CD4-positive, alpha-beta T cell treated with Interleukin-17A for 4 hours (primary cell): ENCODE measurements around the gene PAXX.
"Not testable (repeated sequence)": the region's sequence is repeated elsewhere in the genome, so short reads cannot be mapped to it uniquely, and the experiment has no call there.

Source experiments
- DNase-seq: peaks from one replicate; pipeline ENCODE4 v3.0.0-alpha.2; 2020; ENCODE audit warnings: mixed read lengths

Gene PAXX

DNA sequence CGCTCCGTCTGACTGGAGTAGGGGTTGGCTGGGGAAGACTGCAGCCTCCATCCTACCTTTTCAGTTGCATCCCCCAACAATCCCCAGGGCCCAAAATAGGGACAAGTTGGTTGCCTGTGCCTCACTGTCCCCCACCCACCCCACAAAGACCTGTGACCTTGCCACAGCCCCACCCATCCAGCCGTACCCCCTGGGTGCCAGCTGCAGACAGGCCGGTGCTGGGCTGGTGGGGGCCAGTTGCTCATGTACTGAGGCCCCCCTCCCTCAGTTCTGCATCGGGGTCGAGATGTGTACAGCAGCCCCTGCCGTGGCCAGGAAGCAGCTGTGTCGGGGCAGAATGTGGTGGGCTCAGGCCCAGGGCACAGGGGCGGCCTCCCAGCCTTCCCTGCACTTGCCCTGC lies 9.1 kb upstream of the PAXX start:
- DNase-seq, result no peak

DNA sequence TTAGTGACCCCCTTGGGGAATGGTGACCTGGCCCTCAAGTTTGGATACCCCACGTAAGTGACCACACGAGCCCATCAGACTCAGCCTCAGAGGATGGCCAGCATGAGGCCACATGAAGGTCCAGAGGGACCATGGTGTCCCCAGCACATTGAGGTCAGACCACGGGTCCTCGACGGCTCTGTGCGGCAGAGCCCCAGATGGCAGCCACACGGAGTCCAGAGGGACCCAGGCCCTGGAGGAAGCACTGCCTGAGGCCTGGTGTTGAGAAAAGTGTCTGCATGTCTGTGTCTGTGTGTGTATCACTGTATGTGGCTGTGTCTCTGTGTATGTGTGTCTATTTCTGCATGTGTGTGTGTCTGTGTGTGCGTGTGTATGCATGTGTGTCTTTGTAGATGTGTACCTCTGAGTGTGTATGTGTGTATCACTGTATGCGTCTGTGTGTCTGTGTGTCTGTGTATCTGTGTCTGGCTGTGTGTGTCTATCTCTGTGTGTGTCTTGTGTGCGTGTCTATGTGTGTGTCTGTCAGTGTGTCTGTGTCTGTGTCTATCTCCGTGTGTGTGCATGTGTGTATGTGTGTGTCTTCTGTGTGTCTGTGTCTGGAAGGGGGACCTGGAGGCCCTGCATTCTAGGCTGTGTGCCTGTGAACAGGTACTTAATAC lies 8.4 kb upstream of the PAXX start:
- DNase-seq, result no peak

DNA sequence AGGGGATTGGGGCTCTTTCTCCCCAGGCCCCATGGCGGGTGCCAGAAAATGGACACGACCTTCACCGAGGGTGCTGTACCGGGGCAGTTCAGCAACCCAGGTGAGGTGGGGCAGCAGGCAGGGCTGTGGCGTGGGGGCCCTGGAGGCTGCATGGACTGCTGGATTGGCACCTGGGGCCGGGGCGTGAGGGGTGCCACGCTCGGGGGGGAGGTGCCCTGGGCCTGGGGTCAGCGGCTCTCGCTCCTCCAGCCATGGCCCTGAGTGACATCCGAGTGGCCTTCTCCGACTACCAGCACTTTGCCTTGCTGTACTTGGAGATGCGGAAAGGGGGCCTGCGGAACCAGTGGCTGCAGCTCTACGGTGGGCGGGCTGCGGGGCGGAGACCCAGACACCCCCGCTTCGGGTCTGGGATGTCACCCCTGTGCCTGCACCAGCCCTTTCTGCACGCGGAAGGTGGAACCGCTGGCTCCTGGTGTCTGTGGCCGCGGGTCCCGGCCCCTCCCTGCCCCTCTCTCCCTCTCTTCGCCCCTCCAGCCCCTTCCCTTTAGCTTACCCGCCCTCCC lies 7.7 kb upstream of the PAXX start:
- no peak for DNase-seq

DNA sequence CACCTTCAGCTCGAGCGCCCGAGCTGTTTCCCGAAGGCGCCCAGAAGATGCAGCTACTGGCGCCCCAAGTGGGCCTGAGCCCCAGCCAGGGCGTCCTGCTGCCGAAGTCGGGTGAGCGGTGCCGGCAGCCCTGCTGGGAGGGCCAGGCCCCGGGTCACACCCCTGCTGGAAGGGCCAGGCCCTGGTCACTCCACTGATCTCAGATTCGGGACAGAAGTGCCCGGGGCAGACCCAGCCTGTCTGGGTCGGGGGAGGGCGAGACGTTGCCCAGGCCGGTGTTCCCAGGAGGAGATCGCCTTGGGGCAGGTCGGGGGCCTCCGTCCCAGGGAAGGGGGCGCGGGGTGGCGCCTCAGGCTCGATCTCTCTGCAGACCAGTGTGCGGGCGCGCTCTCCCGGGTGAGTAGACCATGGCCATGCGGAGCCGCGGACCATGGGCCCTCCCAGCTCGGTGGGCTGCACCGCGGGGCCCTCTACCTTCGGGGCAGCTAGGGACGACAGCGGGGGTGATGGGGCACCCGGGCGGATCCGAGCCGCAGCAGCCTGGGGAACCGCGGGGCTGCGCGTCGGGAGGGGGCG lies 7.1 kb upstream of the PAXX start:
- DNase-seq, result no peak

DNA sequence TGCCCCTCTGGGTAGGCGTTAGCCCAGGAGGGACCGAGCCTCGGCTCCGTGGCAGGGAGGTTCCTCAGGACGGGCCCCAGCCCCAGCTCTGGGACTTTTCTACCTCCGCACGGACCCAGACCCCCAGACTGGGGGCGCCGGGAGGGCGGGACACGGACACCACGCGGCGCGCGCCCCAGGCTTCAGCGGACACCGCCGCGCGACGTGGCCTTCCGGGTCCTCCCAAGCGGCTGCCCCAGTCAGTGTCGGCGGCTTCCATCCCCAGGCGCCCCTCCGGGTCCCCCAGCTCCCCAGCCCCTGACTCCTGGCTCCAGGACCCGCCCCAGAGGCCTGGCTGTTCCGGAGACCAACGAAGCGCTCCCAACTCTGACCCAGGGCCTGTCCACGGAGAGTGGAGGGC lies 6.4 kb upstream of the PAXX start:
- no peak for DNase-seq

DNA sequence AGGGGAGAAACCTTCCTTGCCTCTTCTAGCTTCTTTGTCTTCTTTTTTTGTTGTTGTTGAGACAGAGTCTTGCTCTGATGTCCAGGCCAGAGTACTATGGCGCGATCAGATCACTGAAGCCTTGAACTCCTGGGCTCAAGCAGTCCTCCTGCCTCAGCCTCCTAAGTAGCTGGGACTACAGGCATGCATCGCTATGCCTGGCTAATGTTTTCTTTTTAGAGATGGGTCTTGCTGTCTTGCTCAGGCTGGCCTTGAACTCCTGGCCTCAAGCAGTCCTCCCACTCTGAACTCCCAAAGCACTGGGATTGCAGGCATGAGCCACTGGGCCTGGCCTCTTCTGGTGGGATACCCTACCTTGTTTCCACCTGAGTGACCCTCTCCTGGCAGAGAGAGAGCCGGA lies 3.4 kb upstream of the PAXX start:
- DNase-seq, result no peak

DNA sequence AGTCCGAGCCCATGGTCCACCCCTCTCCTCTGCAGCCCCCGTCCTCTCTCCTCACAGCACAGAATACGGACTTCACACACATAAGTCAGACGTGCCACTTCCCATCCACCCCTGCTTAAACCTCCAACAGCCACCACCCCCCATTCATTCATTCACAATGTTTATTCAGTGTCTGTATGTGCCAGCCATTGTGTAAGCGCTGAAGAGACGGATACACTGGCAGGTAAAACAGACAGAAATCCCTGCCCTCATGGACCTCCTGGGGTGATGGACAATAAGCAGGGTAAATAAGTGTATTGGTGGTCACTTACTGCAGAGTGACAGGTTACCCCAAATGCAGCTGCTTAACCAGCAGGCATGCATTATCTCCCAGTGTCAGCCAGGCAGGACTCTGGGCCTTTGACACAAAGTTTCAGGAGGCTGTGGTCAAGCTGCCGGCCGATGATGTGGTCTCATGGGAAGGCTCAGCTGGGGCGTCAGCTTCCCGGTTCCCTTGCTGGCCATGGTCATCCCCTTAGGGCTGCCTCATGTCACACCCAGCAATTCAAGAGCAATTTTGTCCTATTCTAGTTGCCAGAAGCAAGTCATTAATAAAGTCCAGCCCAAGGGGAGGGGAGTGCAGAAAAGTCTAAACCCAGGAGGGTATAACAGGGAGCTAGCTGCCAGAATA lies 1.8 kb upstream of the PAXX start:
- no peak for DNase-seq

DNA sequence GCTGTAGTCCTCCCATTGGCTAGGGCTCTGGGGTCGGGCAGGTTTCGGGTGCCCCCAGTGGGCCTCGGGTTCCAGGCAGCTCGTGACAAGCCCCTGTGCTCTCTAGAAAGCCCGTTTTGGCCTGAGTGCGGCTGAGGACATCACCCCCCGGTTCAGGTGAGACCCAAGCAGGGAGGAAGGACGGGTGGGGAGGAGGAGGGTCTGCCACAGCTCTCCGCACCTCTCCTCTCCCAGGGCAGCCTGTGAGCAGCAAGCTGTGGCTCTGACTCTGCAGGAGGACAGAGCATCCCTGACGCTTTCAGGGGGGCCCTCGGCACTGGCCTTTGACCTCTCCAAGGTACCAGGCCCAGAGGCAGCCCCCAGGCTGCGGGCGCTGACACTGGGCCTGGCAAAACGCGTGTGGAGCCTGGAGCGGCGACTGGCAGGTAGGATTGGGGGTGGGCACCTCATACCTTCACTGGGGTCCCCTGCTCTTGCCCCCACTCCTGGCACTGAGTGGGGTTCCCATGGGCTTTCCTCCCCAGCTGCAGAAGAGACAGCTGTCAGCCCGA lies 672 bp downstream of the PAXX start:
- no peak for DNase-seq

DNA sequence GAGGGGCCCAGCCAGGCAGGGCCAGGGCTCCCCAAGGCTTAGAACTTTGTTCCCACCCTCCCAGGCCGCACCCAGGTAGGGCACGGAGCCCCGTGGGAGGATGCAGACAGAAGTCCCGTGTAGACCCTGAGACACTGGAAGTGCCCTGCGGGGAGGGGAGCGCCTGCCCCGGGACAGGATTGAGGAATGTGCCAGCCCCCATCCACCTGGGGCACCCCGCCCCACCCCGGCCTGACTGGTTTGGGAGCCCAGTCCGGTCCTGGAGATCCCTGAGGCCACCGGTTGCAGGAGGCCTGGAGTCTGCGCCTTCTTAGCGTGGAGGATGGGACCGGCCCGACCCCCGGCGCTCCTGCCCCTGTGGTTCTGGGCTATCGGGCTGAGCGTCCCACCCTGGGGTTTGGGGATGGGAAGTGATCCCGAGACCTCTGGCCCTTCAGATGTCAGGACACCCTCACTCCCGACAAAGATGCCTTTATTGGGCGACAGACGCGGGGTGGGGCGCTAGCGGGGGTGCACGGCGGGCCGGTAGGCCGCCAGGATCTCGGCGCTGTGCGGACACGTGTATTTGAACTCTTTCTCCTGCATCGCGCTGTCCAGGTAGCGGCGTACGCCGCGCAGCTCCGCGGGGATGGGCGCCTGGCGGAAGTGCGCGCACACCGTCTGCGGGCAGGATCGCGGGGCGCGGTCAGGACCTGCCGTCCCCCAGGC lies 2.1 kb downstream of the PAXX start:
- no peak for DNase-seq

DNA sequence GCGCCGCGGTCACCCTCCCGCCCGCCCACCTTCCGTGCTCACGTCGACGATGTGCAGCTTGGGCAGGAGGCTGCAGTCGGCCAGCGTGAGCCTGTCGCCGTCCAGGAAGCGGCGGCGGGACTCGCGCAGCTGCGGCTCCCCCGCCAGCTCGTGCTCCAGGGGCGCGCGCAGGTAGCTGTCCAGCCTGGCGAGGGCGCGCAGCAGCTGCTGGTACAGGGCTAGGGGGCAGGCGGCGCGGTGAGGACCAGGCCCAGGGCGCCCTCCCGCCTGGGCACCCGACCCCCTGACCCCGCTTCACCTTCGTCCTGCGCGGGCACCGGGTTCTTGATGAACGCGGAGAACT lies 2.6 kb downstream of the PAXX start:
- DNase-seq, result no peak

DNA sequence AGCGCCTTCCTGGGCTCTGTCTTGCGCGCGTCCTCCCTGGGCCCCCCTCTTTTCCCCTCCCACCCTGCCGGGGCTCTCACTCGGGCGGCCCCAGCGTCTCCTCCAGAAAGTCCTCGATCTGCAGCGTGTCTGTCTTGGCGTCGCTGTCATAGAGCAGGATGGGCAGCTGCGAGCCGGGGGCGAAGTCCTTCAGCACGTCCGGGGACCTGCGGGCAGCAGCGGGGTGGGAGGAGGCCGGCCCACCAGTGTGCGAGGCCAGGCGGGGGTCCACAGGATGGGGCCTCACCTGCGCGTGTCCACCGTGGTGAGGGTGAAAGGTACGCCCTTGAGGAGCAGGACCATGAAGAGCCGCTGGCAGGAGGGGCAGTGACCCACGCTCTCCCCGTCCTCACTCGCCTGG lies 3.1 kb downstream of the PAXX start:
- no peak for DNase-seq

DNA sequence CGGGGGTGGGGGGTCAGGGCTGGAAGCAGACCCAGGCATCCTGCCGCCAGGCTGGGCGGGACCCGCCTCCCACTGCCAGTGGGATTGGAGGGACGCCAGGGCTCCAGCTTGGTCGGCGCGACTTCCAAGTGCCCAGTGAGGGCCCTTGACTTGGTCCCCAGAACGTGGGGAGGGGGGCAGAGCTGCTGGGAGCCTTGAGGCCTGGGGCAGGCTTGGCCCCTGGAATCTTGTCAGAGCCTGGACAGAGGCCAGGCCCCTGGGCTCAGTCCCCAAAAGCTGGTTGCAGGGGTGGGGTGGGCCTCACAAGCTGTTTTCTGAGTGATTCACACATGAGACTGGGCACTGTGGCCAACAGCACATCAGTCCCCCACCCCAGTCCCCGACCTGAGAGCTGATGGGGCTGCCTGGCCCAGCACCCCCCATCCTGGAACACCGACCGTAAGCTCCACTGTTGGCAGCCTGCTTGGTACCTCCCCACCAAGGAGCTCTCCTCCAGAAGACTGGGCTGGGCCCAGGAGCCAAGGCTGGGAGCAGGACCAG lies 3.6 kb downstream of the PAXX start:
- DNase-seq, result no peak

DNA sequence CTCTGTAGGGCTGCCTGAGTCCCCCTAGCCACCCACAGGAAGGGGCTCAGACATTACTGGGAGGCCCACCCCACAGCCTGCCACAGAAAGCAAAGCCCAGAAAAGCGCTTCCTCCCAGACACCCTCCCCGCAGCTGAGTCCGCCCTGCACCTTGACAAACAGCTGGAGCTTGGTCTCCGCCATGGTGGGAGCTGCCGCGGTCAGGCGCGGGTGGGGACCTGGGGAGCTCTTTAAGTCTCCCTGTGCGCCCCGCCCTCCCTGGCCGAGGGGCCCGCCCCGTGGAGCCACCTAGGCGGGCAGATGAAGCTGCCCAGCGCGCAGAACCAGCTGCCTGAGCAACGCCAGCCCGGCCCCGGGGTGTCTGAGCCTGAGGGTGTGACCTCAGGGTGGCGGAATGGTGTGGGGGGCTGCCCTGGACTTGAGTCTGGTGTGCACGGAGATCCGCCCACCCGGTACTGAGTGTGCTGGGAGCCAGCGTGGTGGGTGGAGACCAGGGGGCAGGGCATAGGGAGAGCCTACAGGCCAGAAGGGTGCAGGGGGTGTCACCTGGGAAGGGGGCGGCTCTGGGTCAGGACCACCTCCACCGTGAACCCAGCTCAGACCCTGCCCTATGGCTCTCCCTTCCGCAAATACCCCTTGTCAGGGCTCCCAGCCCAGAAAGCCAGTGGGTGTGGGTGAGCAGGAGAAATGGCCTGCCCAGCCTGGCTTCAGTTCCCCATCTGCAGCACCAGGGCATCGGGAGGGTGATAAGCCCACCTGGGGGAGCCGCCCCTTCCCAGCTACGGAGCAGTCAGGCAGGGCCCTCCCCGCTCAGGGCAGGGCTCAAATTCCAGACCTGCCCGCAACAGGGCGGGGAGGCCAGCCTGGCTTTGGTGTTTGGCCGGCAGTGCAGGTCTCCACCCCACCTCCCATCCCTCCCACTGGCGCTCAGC lies 4.4 kb downstream of the PAXX start, which contains the start of gene CLIC3:
Gene CLIC3 (minus strand): TSS at position 208 of the 932 bp plus-strand sequence. CDS start 25 bp downstream, at position 183.
- peak; percentile 69 for DNase-seq

DNA sequence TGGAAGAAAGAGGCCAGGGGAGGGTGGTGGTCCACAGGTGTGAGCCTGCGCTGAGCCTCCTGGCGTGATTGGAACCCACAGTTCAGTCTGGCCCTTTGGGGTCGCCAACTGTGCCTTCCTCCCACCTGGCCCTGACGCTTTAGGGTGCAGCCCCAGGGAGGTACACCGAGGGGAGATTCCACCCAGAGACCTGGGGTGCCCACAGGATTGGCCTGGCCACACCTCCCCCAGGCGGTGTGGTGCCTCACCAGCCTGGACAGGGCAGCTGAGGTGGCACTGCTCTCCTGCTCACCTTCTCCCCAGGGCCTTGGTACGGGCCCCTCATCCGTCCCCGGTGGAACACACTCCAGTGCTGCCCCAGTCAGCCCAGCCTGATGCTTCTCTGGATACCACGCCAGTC lies 5.1 kb downstream of the PAXX start:
- DNase-seq, result no peak

DNA sequence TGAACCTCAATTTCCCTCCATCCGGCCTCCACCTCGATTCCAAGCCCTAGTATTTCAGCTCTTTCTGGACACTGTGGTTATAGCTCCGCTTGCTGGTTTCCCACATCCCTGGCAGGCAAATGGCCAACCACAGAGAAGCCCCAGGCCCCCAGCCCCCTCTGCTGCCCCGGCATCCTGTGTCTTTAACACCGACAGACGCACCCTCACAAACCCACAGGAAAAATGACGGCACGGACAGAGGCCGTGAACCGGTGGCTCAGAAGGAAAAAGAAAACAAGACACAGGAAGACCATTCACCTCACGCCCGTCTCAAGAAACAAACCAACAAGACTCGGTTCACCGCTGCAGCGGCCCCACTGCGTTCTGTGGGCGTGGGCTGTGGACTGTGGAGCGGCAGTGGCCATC lies 5.6 kb downstream of the PAXX start:
- peak; percentile 43 for DNase-seq

DNA sequence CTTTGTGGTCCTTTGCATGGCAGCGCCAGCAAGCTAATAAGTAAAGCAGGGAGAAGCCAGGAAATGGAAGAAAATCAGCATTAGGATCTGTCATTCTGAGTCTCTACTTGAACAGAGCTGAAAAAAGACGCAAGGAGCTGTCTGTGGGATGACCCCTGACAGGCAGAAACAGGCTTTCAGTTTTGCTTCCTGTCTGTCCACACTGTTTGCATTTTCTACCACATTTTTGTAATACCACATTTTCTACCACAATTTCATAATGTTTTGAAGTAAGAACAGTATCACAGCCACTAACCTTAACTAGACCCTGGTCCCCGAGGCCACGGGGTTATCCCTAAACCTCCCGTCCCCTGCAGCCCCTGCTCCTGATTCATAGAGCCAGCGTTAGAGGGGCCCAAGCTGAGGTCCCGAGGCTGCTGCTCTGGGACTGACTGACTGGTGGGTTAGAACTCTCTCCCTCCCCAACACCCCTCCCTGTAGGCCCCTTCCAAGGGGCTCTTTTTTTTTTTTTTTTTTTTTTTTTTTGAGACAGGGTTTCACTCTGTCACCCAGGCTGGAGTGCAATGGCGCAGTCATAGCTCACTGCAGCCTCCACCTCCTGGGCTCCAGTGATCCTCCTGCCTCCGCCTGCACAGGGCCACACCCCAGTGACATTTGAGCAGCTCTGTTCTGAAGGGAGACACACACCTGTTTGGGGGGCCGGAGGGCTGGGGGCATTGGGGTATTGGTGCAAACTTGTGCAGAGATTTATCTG lies 8.1 kb downstream of the PAXX start:
- DNase-seq, result no peak

DNA sequence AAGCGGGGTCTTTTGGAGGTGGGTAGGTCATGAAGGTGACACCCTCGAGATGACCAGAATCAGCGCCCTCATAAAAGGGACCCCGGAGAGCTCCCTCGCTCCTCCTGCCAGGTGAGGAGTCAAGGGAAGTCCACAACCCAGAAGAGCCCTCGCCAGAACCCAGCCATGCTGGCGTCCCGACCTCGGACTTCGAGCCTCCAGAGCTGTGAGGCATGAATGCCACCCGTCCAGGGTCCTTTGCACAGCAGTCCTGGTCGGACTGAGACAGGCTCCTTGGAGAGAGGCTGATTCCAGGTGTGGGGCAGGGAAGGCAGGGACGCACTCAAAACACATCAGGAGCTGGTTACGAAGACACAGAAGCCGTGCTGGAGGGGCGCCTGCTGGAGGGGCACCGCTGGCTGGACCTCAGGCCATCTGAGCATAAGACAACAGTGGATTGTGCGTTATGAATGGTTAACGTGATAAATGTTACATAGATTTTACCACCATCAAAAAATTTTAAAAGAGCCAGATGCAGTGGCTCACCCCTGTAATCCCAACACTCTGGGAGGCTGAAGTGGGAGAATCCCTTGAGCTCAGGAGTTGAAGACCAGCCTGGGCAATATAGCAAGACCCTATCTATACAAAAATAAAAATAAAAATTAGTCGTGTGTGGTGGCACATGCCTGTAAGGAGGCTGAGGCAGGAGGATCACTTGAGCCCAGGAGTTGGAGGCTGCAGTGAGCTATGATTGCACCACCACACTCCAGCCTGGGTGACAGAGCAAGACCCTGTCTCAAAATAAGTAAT lies 9.8 kb downstream of the PAXX start:
- DNase-seq, result no peak

DNA sequence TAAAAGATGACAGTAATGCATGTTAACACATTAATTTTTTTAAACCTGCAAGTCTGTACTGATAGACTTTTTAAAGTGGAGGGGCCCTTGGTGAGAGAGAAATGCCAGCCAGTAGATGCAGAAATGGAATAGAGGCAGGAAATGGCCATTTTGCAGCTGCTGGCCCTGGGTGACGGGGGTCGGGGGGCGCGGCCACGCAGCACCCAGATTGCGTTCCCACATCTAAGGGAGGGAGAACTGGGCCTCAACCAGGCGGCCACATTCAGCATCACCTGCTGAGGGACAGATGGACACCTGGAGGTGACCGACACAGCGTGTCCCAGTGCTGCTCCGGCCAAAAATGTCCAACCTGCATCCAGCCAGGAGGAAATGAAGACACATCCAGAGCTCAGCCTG lies 10.4 kb downstream of the PAXX start:
- no peak for DNase-seq

DNA sequence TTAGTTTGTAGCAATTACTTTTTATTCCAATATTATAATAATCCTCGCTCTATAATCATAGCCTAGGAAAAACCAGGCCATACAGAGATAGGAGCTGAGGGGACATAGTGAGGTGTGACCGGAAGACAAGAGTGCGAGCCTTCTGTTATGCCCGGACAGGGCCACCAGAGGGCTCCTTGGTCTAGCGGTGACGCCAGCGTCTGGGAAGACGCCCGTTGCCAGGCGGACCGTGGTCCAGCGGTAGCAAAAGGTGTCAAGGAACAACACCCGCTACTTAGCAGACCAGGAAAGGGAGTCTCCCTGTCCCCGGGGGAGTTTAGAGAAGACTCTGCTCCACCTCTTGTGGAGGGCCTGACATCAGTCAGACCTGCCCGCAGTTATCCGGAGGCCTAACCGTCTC lies 12.1 kb downstream of the PAXX start:
- not testable (repeated sequence) for DNase-seq
